Measurements from ENCODE around the gene ALDH1A3.
"Not testable (repeated sequence)": the region's sequence is repeated elsewhere in the genome, so short reads cannot be mapped to it uniquely, and the experiment has no call there.

Gene ALDH1A3

DNA sequence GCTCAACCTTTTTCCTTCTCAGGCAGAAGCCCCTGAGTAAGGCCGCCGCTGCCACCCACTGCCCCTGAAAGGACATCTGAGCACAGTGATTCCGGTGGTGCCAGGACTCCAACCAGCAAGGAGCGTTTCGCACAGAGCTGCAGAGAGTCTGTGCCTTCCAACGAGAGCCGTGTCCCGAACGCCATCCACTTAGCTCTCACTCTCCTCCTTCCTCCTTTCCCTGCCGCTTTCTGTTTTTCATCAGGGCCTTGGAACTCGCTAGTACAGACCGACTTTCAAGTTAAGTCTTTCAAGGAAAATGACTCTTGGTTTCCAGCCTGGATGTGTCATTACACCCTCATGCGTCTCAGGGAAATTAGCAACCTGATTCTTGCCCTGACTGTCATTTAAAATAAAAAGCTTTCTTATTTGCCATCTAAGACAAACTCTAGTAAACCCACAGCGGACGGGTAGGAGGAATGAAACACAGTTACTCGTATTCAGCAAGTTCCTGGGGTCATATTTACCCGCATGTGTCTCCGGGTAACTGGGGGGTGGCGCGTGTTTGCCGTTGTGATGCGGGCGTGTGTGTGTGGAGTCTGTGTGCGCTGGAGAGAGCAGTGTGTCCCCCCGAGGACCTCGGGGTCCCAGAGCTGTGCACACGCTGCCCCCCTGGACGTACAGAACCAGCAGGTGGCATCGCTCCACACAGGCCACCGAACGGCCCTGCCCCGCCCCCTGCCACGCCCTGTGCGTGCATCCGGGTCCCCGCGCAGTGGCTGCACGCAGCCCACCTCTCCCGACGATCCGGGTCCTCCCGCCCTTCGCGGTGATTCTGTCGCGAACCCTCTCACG lies 30.4 kb upstream of the ALDH1A3 start:
- peak; percentile 62 for DNase-seq
- Mint-ChIP-seq H3K4me1 (peaks cover 5% of the 10 kb centered on the region), H3K36me3 (no peaks in the 10 kb centered on the region), H3K9me3 (no peaks in the 10 kb centered on the region), H3K4me3 (peak overlapping the region; percentile 70), H3K27ac (no peak overlapping the region), H3K27me3 (peaks cover 40% of the 10 kb centered on the region)
- CTCF ChIA-PET: interaction anchor here (0.7 kb wide), 1 partner anchor 158 kb away, joined by 3 read pairs; no protein-coding TSS in a partner anchor

DNA sequence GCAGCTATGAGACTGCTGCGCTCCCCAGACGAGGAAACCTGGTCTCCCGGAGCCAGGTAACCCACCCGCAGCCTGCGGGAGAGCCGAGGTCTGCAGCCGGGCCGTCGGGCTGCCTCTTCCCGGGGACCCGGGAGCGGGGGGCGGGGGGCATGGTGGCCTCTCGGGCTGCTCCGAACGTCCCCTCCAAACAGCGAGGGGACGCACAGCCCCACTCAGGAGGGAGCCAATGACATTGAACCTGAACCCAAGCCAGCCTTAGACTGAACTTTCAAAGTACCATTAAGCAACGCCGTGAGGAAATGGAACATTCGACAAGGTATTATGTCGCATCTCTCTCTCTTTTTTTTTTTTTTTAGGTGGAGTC lies 29.8 kb upstream of the ALDH1A3 start:
- no peak for DNase-seq
- Mint-ChIP-seq H3K27ac (no peak overlapping the region), H3K9me3 (no peaks in the 10 kb centered on the region), H3K27me3 (peaks cover 36% of the 10 kb centered on the region), H3K4me1 (peaks cover 5% of the 10 kb centered on the region), H3K4me3 (peak overlapping the region; percentile 70), H3K36me3 (no peaks in the 10 kb centered on the region)
- CTCF ChIA-PET: no interaction called here

DNA sequence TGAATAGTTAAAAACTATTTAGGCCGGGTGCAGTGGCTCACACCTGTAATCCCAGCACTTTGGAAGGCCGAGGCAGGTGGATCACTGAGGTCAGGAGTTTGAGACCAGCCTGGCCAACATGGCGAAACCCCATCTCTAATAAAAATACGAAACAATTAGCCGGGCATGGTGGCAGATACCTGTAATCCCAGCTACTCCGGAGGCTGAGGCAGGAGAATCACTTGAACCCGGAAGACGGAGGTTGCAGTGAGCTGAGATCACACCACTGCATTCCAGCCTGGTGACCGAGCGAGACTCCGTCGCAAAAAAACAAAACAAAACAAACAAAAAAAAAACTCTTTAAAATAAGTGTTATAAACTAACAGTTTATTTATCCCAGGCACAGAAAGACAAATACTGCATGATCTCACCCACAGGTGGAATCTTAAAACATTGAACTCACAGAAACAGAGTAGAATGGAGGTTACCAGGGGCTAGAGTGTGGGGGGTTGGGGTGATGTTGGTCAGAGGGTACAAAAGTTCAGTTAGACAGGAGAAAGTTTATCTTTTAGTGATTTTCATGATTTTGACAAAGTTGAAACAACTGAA lies 28.1 kb upstream of the ALDH1A3 start:
- H3K27ac Mint-ChIP-seq, H3K4me1 Mint-ChIP-seq, H3K9me3 Mint-ChIP-seq, H3K36me3 Mint-ChIP-seq, CTCF ChIA-PET, DNase-seq, H3K4me3 Mint-ChIP-seq: not testable (repeated sequence)
- peaks cover 34% of the 10 kb centered on the region for H3K27me3 Mint-ChIP-seq

DNA sequence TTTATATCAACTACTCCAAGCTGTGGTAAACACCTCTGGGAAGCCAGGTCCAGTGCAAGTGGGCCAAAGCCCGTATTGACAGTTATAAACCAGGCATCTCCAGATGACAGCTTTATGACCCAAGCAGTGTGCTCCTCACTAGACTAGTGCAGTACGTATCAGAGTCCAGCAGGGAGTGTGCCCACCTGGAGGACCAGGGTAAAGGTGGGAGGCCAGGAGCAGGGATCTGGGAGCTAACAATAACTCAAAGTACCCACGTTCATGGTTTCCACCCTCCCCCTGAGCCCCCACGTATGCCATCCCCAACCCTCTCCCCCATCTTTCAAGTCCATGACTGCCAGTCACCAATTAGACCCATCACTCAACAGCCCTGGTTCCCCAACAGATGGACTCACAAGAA lies 27.0 kb upstream of the ALDH1A3 start:
- Mint-ChIP-seq H3K27ac (no peak overlapping the region), H3K4me3 (no peak overlapping the region), H3K36me3 (no peaks in the 10 kb centered on the region), H3K9me3 (no peaks in the 10 kb centered on the region), H3K27me3 (peaks cover 28% of the 10 kb centered on the region), H3K4me1 (peaks cover 5% of the 10 kb centered on the region)
- DNase-seq: no peak
- CTCF ChIA-PET: no interaction called here

DNA sequence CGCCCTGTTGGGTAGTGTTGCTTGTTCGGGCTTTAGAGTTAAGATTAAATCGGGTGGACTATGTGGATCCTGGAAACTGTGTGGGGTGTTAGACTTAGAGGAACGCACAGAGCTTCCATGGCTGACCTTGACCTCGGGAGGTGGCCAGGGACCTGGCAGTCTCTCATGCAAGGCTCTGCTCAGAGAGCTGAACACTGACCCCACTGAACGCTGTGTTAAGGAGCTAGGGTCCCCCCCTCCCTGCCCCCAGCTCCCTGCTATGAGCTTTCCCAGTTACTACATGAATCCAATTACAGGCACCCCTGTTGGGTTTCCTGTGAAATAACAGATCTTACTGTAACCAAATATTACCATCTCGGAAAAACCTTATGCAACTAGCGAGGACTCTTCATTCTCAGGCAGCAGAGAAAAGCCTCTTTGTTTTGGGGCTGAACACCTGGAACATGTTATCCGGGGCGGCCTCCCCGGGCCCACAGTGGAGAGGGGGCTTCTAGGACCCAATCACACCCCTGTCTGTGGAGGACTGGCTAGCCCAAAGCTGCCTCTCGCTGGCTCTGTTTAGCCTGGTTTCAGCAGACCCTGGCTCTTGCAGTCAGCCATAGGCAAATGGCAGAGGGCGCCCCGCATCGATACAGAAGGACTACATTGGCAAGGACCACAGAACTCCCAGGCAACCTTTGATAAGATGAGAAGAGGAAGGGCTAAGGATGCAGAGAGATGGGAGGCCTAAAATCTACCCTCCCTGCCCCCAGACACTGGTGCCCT lies 25.8 kb upstream of the ALDH1A3 start:
- CTCF ChIA-PET: no interaction called here
- no peak overlapping the region for H3K4me3 Mint-ChIP-seq
- H3K27me3 Mint-ChIP-seq: peaks cover 18% of the 10 kb centered on the region
- DNase-seq: no peak
- H3K4me1 Mint-ChIP-seq: peaks cover 5% of the 10 kb centered on the region
- H3K27ac Mint-ChIP-seq: no peak overlapping the region
- no peaks in the 10 kb centered on the region for H3K9me3 Mint-ChIP-seq
- H3K36me3 Mint-ChIP-seq: no peaks in the 10 kb centered on the region

DNA sequence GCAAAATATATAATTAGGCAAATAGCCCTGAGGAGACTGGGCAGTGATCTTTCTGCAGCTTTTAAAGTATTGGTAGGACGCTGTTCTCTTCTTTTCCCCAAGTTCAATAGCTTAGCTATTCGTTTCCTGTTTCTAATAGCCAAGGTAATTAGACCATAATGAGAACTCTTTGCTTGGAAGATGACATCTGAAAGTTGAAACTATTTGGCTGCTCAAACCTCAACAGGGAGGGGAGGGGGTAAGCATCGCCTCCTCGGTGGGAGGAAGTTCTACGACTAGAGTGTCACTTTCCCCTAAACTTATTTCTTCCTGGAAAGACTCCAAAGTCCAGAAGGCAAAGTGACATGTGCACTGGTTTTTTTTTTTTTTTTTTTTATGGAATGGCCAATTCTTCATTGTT lies 22.8 kb upstream of the ALDH1A3 start:
- Mint-ChIP-seq H3K27me3 (peaks cover 17% of the 10 kb centered on the region), H3K36me3 (no peaks in the 10 kb centered on the region), H3K9me3 (no peaks in the 10 kb centered on the region), H3K27ac (no peak overlapping the region), H3K4me1 (no peaks in the 10 kb centered on the region), H3K4me3 (no peak overlapping the region)
- no peak for DNase-seq
- CTCF ChIA-PET: no interaction called here

DNA sequence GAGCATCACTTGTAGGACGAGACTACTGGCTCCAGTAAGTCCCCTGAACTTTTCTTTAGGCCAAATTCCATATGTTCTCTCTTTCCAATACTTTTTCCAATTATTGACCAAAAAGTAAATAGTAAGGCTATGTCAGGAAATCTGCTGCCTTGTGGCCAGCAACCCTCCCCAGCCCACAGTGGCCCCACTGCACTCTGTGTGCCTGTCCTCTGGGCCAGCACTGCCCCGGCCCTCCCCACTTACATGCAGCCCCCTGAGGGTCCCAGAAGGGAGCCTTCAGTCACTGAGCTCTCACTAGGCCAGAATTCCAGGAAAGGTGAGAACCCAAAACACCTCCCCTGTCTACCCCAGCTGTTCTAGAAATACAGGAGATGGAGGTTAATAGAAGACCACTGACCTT lies 21.3 kb upstream of the ALDH1A3 start:
- Mint-ChIP-seq H3K27me3 (peaks cover 24% of the 10 kb centered on the region), H3K27ac (no peak overlapping the region), H3K36me3 (no peaks in the 10 kb centered on the region), H3K9me3 (no peaks in the 10 kb centered on the region), H3K4me1 (no peaks in the 10 kb centered on the region), H3K4me3 (no peak overlapping the region)
- DNase-seq: no peak
- CTCF ChIA-PET: interaction anchor here (1.0 to 1.8 kb wide), 2 partner anchors 12 to 14 kb away, joined by 3 to 6 read pairs; no protein-coding TSS in a partner anchor

DNA sequence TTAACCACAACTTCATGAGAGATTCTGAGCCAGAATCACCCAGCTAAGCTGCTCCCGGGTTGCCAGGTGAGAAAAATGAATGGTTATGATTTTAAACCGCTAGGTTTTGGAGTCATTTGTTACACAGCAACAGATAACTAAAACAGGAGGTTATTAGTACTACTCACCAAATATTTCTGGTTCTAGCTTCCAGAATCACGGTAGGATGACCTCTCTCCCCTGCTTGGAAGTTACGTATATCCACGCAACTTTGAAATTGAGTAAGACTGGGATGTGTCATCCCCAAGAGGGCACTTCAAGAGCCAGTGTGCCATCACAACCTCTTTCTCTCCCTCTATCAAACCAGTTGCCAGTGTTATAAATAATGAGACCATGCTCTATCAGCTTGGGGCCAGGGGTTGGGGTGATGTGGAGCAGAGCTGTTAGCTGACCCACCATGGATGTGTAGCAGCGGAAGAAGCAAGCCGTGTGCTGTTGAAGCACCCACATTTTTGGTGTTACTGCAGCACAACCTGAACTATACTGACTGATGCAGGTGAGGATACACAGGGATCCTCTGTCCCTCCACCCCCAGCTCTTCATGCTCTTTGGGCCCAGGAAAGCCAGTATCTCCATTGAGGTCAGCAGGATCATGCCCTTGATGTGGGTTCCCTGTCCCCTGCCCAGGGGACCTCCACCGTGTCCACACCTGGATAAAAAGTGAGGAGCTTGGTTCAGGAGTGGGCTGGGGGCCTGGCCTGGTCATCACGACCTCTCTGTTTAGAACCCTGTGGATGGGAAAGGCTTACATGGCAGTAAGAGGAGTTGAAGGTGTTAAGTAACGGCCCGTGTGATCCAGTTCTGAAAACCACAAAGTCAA lies 19.4 kb upstream of the ALDH1A3 start:
- no peaks in the 10 kb centered on the region for H3K36me3 Mint-ChIP-seq
- CTCF ChIA-PET: interaction anchor here (0.8 kb wide), 1 partner anchor 57 kb away, joined by 3 read pairs; no protein-coding TSS in a partner anchor
- no peaks in the 10 kb centered on the region for H3K4me1 Mint-ChIP-seq
- H3K4me3 Mint-ChIP-seq: no peak overlapping the region
- no peak overlapping the region for H3K27ac Mint-ChIP-seq
- no peak for DNase-seq
- peaks cover 41% of the 10 kb centered on the region for H3K27me3 Mint-ChIP-seq
- no peaks in the 10 kb centered on the region for H3K9me3 Mint-ChIP-seq

DNA sequence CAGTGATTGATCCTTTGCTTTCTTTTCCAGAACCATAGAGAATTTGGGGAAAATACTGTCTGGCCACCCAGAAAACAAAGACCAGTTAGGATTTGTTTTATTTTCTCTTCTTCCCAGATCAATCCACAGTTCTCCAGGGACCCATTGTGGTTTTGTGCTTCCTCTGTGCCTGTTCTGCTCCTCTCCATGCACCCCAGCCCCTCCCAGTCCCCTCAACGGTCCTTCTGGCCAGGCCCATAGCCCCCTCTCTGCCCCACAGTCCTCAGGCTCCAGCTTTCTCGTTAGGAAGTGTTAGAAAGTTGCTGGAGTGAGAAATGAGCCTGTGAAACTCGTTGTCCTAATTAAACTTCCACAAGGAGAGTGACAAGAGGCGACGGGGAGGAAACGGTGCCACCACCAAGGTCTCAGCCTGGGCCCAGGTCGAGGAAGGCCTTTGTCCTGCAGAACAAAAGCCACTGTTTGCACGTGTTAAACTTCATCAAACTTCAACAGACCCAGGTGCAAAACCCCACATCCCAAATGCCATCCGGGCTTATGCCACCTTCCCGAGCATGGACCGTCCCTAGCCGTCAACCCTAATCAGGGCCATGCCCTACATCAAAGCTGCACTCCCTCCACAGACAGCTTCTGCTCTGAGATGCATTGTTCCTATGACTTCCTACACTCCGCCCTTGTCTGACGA lies 18.7 kb upstream of the ALDH1A3 start:
- Mint-ChIP-seq H3K27me3 (peaks cover 46% of the 10 kb centered on the region), H3K4me3 (no peak overlapping the region), H3K4me1 (no peaks in the 10 kb centered on the region), H3K9me3 (no peaks in the 10 kb centered on the region), H3K36me3 (no peaks in the 10 kb centered on the region), H3K27ac (no peak overlapping the region)
- CTCF ChIA-PET: interaction anchor here (0.8 kb wide), 1 partner anchor 56 kb away, joined by 3 read pairs; no protein-coding TSS in a partner anchor
- DNase-seq: no peak

DNA sequence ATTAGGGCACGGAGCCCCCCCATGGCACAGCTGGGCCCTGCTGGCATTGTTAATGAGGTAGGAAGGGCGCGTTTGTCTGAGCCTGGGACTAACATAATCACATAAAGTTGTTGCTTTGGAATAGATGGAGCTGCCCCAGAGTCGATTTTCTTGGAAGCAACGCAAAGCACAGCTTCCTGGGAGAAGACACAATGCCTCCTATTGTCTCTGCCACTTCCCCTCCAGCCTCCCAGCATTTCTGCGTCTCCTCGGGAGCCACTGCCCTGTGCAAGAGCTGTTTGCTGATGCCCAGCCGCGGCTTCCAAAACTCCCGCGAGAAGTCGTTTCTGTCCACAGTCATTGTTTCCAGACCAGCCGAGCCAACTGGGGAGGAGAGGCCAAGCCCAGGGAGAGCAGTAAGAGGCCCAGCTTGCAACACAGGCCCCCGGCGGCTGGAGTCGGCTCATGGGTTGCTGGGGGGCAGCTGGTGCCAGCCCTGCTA lies 18.1 kb upstream of the ALDH1A3 start:
- H3K4me1 Mint-ChIP-seq: no peaks in the 10 kb centered on the region
- CTCF ChIA-PET: no interaction called here
- H3K9me3 Mint-ChIP-seq: no peaks in the 10 kb centered on the region
- H3K4me3 Mint-ChIP-seq: no peak overlapping the region
- H3K27me3 Mint-ChIP-seq: peaks cover 46% of the 10 kb centered on the region
- DNase-seq: no peak
- H3K27ac Mint-ChIP-seq: no peak overlapping the region
- H3K36me3 Mint-ChIP-seq: no peaks in the 10 kb centered on the region

DNA sequence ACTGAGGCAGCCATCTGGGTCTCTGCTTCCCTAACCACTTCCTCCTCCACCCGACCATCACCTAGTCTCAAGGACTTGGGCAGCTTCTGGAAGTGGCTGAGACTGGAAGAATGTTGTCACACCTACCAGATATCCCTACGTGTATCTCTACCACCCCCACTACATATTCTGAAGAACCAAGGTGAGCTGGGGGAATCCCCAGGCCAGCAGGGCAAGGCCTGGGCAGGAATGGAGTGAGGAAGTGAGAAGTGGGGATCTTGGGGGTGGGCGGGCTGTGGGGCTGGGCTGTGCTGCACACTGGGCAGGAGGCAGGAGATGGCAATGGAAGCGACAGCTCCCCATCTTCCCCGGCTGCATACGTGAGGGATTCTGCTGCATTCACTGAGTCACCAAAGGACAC lies 17.5 kb upstream of the ALDH1A3 start:
- H3K36me3 Mint-ChIP-seq: no peaks in the 10 kb centered on the region
- no peak overlapping the region for H3K27ac Mint-ChIP-seq
- H3K27me3 Mint-ChIP-seq: peaks cover 48% of the 10 kb centered on the region
- CTCF ChIA-PET: no interaction called here
- H3K9me3 Mint-ChIP-seq: no peaks in the 10 kb centered on the region
- H3K4me3 Mint-ChIP-seq: no peak overlapping the region
- H3K4me1 Mint-ChIP-seq: no peaks in the 10 kb centered on the region
- DNase-seq: no peak

DNA sequence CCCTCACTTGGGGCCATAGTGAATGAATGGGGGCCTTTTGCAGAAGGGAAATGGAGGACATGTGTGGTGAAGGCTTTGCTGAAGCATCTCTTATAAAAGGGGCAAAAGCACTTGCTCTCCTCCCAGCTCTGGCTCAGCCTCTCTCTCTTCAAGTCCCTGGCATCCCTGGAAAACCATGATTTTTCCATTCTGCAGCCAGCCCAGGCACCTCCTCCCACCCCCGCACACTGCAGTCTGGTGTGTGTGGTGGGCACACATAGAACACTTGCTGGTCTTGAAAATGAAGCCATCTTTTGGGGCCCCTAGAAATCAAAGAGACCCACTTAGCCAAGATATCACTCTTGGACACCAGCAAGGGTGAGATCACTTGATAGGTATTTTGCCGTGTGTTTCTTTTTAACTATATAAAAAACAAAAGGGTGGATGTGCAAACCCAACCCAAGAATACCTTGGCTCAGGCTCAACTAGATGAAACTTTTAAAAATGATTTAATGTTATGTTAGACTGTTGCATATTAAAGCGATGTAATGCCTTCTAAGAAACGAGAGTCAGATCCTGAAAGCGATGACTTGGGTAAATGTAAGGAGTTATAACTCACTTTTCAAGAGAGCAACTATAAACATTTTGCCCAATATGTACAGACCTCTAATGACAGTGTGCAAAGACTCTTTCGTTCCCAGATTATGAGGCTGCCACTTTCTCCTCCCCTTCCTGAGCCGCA lies 16.4 kb upstream of the ALDH1A3 start:
- no peaks in the 10 kb centered on the region for H3K4me1 Mint-ChIP-seq
- CTCF ChIA-PET: no interaction called here
- H3K36me3 Mint-ChIP-seq: no peaks in the 10 kb centered on the region
- no peak for DNase-seq
- no peaks in the 10 kb centered on the region for H3K9me3 Mint-ChIP-seq
- H3K27ac Mint-ChIP-seq: no peak overlapping the region
- no peak overlapping the region for H3K4me3 Mint-ChIP-seq
- H3K27me3 Mint-ChIP-seq: peaks cover 51% of the 10 kb centered on the region

DNA sequence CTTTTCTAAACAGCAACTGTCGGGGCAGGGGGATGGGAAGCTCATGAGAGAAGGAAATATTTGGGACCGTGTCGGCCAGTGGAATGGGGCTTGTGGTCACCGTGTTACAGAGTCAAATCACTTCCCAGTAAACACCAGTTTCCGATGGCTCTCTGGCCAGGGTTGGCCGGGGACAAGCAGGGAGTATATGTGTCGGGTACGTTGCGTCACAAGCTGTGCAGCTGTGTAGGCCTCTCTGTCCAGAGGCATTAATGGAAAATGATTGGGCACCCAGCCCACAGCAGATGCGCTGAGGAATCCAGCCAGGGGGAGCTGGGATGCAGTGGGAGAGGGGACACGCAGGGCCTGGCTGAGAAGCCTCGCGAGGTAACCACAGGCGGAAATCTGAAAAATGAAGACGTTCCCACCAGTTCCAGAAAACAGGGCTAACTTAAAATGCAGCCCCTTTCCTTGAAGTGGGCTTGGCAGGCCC lies 15.8 kb upstream of the ALDH1A3 start:
- H3K27me3 Mint-ChIP-seq: peaks cover 51% of the 10 kb centered on the region
- no peaks in the 10 kb centered on the region for H3K4me1 Mint-ChIP-seq
- DNase-seq: no peak
- no peaks in the 10 kb centered on the region for H3K36me3 Mint-ChIP-seq
- H3K27ac Mint-ChIP-seq: no peak overlapping the region
- no peaks in the 10 kb centered on the region for H3K9me3 Mint-ChIP-seq
- no peak overlapping the region for H3K4me3 Mint-ChIP-seq
- CTCF ChIA-PET: interaction anchor here (1.3 kb wide), 1 partner anchor 9 kb away, joined by 5 read pairs; no protein-coding TSS in a partner anchor

Measured in activated naive CD4-positive, alpha-beta T cell treated with anti-CD3 and anti-CD28 coated beads, Interleukin-2, amount 10 ng/mL, durations not matched to agents 7 days and 5 days (primary cell).